Measurements from ENCODE around the gene MATR3.

DNA sequence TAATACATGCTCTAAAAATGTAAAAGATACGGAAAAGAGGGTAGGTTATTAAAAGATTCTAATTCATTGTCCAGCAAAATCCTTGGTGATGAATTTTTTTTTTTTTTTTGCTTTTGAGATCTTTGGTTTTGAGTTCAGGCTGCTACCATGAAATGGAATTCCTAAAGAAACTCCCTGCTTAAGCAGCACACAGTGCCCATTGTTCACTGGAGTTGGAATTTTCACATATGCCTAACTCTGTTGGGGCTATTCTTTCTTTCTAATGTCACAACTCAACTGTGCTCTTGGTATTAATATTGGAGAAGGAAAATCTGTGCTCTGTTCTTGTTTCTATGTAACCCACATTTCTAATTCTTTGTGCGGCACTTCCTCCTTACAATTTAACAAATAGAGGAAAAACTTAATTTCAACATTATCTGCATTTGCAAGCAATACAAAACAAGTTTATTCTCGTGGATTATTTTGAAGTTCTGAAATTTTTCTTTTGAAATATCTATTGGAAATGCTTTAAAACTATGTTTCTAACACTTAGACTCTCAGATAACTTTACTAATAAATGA is 21.6 kb downstream of the MATR3 start:
- TF ChIP-seq, protein P1, sequence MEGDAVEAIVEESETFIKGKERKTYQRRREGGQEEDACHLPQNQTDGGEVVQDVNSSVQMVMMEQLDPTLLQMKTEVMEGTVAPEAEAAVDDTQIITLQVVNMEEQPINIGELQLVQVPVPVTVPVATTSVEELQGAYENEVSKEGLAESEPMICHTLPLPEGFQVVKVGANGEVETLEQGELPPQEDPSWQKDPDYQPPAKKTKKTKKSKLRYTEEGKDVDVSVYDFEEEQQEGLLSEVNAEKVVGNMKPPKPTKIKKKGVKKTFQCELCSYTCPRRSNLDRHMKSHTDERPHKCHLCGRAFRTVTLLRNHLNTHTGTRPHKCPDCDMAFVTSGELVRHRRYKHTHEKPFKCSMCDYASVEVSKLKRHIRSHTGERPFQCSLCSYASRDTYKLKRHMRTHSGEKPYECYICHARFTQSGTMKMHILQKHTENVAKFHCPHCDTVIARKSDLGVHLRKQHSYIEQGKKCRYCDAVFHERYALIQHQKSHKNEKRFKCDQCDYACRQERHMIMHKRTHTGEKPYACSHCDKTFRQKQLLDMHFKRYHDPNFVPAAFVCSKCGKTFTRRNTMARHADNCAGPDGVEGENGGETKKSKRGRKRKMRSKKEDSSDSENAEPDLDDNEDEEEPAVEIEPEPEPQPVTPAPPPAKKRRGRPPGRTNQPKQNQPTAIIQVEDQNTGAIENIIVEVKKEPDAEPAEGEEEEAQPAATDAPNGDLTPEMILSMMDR (IDR thresholded peaks at IDR 0.05): no peak
- TF ChIP-seq POLR2A (IDR thresholded peaks at IDR 0.05; ENCODE audit: low read depth): no peak

Measured in esophagus muscularis mucosa (tissue), 3 donors.